DOHH2 (cell line): ENCODE results near the gene CCM2.

ENCODE experiments used
- CTCF ChIP-seq: fragments of 200-600 bp; sonication (generic); IDR thresholded peaks from one replicate; pipeline ENCODE4 v1.5.1; 2014; ENCODE audit warnings: antibody characterized with exemption, mild to moderate bottlenecking, low read depth, low read length; ENCODE audit not compliant: poor library complexity, severe bottlenecking
- EZH2phosphoT487 ChIP-seq: fragments of 200-600 bp; sonication (generic); IDR thresholded peaks from 2 replicates; pipeline ENCODE4 v1.6.1; 2017; ENCODE audit warnings: borderline replicate concordance, mild to moderate bottlenecking, antibody characterized with exemption, low read length, moderate library complexity, mixed read lengths

GRCh38 chr7:44989132-44989531 is 10.9 kb upstream of the CCM2 start:
- TF ChIP-seq EZH2phosphoT487 (no peak), CTCF (no peak)
